ENCODE data around the gene ANKRD27.

DNA sequence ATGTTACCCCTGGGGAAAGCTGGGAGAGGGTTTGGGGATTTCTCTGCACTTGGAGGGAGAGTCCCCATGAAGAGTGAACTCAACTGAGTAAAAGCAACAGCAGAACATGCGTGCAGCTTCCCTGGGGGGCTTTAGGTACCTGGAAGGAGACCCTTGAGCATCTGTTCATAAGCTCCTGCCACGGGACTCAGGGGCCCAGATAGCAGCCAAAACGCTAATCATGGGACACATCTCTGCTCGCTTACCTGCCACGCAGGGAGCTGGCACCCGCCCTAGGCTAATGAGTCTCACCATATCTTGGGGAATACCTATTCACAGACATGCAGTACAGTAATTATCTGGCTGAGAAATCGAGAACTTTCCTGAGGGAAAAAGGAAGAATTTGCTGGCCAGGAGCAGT, 60.1 kb downstream of the ANKRD27 start:
- no peak for TF ChIP-seq CTCF (IDR thresholded peaks at IDR 0.05)
- no peak for TF ChIP-seq POLR2A (IDR thresholded peaks at IDR 0.05)

Measured in heart left ventricle (tissue), 13 donors.